ENCODE measurements around the gene UBE2O.

- TF ChIP-seq EZH2 (IDR thresholded peaks at IDR 0.05; ENCODE audit: insufficient read depth, poor library complexity, severe bottlenecking) (no peak), EZH2phosphoT487 (IDR thresholded peaks at IDR 0.05; ENCODE audit: insufficient read depth, low read depth) (no peak)
Observed at GRCh38 chr17:76496464-76496863, 43.5 kb upstream of the UBE2O start.
